Right lobe of liver (tissue), 4 donors: ENCODE data around the gene DCTN2.

ENCODE experiments used
- POLR2A ChIP-seq: fragments of 450-650 bp; IDR thresholded peaks from one replicate; pipeline ENCODE4 v1.6.1; 2017; ENCODE audit warnings: antibody characterized with exemption, mild to moderate bottlenecking
- TF ChIP-seq, protein P1 (sequence below), 4 donors: fragments of 200-600 bp in 3 of 4; fragments of 450-650 bp in 1 of 4; IDR thresholded peaks; one replicate each; pipeline versions ENCODE4 v1.5.1 to v1.8.0; 2016 to 2022; ENCODE audit warnings: antibody characterized with exemption in 4 of 4, mild to moderate bottlenecking in 2 of 4
- donor health status: DM: no; HTN: no; CAD: no.
- donor health status: DM: no; HTN: no; CAD: no.
- donor health status: DM: no; HTN: yes; CAD: no.

DNA sequence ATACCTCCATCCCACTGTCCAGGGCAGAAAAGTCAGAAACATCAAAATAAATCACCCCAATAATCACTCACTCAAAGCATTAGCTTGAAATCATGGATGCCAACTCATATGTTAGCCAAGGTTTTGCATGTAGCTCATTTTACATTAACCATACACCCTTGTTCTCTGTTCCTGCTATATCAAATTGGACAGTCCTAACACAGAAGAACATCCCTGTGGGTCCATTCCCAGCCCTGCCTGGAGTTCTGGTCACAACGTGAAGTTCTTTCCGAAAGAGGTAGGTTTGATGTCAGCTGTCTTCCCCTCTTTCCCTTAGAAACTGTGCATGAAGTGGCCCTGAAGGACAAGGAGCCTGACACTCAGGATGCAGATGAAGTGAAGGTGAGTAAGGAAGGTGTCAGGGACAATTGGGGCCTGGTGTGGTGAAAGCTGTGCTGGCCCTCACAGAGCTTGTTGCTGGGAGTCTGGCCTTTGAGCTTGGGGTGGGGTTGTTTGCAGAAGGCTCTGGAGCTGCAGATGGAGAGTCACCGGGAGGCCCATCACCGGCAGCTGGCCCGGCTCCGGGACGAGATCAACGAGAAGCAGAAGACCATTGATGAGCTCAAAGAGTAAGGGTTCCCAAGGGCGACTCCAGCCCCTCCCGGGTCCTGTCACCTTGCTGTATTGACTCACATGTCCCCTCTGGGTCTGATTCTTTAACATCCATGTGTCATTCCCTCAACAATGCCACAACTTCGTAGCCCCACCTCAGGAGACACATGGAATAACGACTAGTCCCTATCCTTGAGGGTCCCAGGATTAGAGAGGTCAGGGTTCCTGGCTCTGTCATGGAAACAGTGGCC lies 29.0 kb upstream of the DCTN2 start:
- no peak for TF ChIP-seq POLR2A
- TF ChIP-seq, protein P1, sequence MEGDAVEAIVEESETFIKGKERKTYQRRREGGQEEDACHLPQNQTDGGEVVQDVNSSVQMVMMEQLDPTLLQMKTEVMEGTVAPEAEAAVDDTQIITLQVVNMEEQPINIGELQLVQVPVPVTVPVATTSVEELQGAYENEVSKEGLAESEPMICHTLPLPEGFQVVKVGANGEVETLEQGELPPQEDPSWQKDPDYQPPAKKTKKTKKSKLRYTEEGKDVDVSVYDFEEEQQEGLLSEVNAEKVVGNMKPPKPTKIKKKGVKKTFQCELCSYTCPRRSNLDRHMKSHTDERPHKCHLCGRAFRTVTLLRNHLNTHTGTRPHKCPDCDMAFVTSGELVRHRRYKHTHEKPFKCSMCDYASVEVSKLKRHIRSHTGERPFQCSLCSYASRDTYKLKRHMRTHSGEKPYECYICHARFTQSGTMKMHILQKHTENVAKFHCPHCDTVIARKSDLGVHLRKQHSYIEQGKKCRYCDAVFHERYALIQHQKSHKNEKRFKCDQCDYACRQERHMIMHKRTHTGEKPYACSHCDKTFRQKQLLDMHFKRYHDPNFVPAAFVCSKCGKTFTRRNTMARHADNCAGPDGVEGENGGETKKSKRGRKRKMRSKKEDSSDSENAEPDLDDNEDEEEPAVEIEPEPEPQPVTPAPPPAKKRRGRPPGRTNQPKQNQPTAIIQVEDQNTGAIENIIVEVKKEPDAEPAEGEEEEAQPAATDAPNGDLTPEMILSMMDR (IDR thresholded peaks at IDR 0.05), result no peak
